HUES6 (cell line): Measurements from ENCODE around the gene COG3.

Experiments used
- H3K27ac ChIP-seq: 2 replicates; pipeline ENCODE4 v1.7.0; 2013; ENCODE audit warnings: low read depth, mild to moderate bottlenecking, low read length, inconsistent platforms
- H3K27me3 ChIP-seq: 2 replicates; pipeline ENCODE4 v1.6.1; 2013; ENCODE audit warnings: low read length; ENCODE audit not compliant: control insufficient read depth, insufficient read depth
- H3K36me3 ChIP-seq: 2 replicates; pipeline ENCODE4 v1.6.1; 2013; ENCODE audit warnings: low read length; ENCODE audit not compliant: control insufficient read depth, insufficient read depth
- H3K4me1 ChIP-seq: 2 replicates; pipeline ENCODE4 v1.6.1; 2013; ENCODE audit warnings: low read length; ENCODE audit not compliant: control insufficient read depth, insufficient read depth
- H3K4me3 ChIP-seq: 2 replicates; pipeline ENCODE4 v1.5.1; 2013; ENCODE audit warnings: low read depth, low read length
- H3K9ac ChIP-seq: one replicate; pipeline ENCODE4 v1.6.1; 2013; ENCODE audit warnings: mild to moderate bottlenecking, low read length
- H3K9me3 ChIP-seq: 2 replicates; pipeline ENCODE4 v1.6.1; 2013; ENCODE audit warnings: low read depth, low read length; ENCODE audit not compliant: control insufficient read depth, insufficient read depth

The COG3 gene

DNA sequence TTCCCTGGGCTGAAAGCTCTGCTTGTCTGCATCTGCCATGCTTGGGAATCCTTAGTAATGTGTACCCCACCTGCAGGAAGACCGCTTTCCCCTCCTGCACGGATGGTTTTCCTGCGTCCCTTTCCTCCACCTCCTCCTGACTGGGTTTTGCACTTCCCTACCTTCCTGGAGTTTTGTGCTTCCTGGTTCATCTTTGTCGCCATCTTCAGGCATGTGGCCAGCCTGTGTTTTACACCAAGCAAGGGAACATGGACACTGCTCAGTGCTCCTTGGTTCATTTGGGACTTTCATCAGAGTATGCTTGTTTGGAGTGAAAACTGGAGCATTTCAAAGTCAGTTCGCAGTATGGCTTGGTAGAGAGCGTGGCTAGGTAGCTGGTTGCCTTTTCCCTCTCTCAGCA is 120.1 kb downstream of the COG3 start:
- H3K9me3 ChIP-seq, result no peaks in the 10 kb centered on the region
- H3K9ac ChIP-seq, result no peak overlapping the region
- no peaks in the 10 kb centered on the region for H3K4me1 ChIP-seq
- no peak overlapping the region for H3K27ac ChIP-seq
- no peak overlapping the region for H3K4me3 ChIP-seq
- no peaks in the 10 kb centered on the region for H3K36me3 ChIP-seq
- no peaks in the 10 kb centered on the region for H3K27me3 ChIP-seq
